Activated CD8-positive, alpha-beta memory T cell treated with anti-CD3 and anti-CD28 coated beads, Interleukin-2, amount 50 U/mL, for 24 hours (primary cell): Measurements from ENCODE around the gene LIPM.

ENCODE experiments used
- DNase-seq: peaks from one replicate; pipeline ENCODE4 v3.0.0-alpha.2; 2020; ENCODE audit errors: extremely low read depth

Gene LIPM

GRCh38 chr10:88840881-88841280 lies 38.4 kb downstream of the LIPM start:
- no peak for DNase-seq

GRCh38 chr10:88841316-88842111 lies 39.0 kb downstream of the LIPM start:
- DNase-seq, result no peak

- no peak for DNase-seq
These were observed 40.6 kb downstream of the LIPM start for GRCh38 chr10:88843171-88843570.

GRCh38 chr10:88848499-88848898 lies 46.0 kb downstream of the LIPM start:
- DNase-seq, result no peak

GRCh38 chr10:88849234-88849633 lies 46.7 kb downstream of the LIPM start:
- no peak for DNase-seq

GRCh38 chr10:88850712-88851111 lies 48.2 kb downstream of the LIPM start:
- no peak for DNase-seq

GRCh38 chr10:88851706-88852105 lies 49.2 kb downstream of the LIPM start, which contains the start of gene ANKRD22:
TSS of gene ANKRD22 (minus strand) at chr10:88851844. CDS start at chr10:88851607, 237 bp downstream.
- DNase-seq, result no peak

- DNase-seq, result no peak
These were observed 49.8 kb downstream of the LIPM start for GRCh38 chr10:88852327-88852726.

- DNase-seq, result no peak
These were observed 50.8 kb downstream of the LIPM start for GRCh38 chr10:88853155-88853881.

- no peak for DNase-seq
These were observed 52.2 kb downstream of the LIPM start for GRCh38 chr10:88854684-88855083.

- no peak for DNase-seq
These were observed 55.3 kb downstream of the LIPM start for GRCh38 chr10:88857831-88858230.

- DNase-seq, result no peak
These were observed 56.0 kb downstream of the LIPM start for GRCh38 chr10:88858491-88858890.

GRCh38 chr10:88861036-88861435 lies 58.5 kb downstream of the LIPM start:
- no peak for DNase-seq

GRCh38 chr10:88865281-88865876 lies 62.8 kb downstream of the LIPM start:
- DNase-seq, result no peak

- DNase-seq, result no peak
These were observed 63.9 kb downstream of the LIPM start for GRCh38 chr10:88866454-88866853.

- no peak for DNase-seq
These were observed 67.6 kb downstream of the LIPM start for GRCh38 chr10:88870089-88870488.
